ENCODE measurements around the gene PRCC.

GRCh38 chr1:156828400-156829124, 61.2 kb downstream of the PRCC start:
- TF ChIP-seq CTCF (IDR thresholded peaks at IDR 0.05; ENCODE audit: insufficient read depth, low read depth, low read length) (no peak), EZH2 (IDR thresholded peaks at IDR 0.05; ENCODE audit: insufficient read depth, low read length) (no peak)
